ENCODE data around the gene FBRS.
A peak's percentile ranks its signal among the peaks of the same experiment; 100 is the strongest.
"Not testable (repeated sequence)": the region's sequence is repeated elsewhere in the genome, so short reads cannot be mapped to it uniquely, and the experiment has no call there.

The FBRS gene

GRCh38 chr16:30665830-30666190 is 7.6 kb downstream of the FBRS start:
- DNase-seq: no peak

DNA sequence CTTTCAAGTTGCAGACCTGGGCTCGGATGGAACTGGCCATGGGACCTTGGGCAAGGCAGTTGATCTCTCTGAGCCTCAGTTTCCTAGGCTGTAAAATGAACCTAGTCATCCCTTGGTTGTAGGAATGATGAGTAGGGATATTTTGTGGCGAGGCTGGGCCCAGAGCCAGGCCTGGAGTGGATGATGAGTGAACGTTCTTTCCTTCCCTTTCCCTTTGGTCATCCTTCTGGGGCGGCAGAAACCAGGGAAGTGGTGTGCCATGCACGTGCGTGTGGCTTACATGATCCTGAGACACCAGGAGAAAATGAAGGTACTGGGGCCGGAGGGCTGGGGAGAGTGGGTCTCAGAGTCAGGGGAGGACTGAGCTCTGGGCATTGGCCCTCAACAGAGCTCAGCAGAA is 8.4 kb downstream of the FBRS start:
- DNase-seq: no peak

DNA sequence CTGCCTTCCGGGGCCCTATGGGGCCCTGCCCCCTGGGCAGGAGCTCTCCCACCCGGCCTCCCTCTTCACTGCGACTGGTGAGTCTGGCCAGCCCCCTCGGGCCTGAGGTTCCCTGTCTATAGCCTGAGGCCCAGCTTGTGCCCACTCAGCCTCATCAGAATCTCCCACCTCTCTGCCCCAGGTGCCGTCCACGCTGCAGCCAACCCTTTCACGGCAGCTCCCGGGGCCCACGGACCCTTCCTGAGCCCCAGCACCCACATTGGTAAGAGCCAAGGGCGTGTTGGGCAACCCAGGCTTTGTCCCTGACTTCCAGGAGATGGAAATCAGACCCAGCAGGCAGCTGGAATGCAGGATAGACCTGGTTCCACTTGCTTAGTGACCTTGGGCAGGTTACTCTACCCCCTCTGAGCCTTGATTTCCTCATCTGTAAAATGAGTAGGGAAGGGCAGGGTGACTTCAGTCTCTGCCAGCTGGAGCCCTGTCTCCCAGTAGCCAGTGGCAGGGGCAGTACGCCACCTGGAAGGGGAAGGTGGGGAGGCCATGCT is 9.2 kb downstream of the FBRS start:
- DNase-seq: no peak

GRCh38 chr16:30668393-30668792 is 10.2 kb downstream of the FBRS start:
- no peak for DNase-seq

- no peak for DNase-seq
Measured at GRCh38 chr16:30669026-30669902, 11.0 kb downstream of the FBRS start.

DNA sequence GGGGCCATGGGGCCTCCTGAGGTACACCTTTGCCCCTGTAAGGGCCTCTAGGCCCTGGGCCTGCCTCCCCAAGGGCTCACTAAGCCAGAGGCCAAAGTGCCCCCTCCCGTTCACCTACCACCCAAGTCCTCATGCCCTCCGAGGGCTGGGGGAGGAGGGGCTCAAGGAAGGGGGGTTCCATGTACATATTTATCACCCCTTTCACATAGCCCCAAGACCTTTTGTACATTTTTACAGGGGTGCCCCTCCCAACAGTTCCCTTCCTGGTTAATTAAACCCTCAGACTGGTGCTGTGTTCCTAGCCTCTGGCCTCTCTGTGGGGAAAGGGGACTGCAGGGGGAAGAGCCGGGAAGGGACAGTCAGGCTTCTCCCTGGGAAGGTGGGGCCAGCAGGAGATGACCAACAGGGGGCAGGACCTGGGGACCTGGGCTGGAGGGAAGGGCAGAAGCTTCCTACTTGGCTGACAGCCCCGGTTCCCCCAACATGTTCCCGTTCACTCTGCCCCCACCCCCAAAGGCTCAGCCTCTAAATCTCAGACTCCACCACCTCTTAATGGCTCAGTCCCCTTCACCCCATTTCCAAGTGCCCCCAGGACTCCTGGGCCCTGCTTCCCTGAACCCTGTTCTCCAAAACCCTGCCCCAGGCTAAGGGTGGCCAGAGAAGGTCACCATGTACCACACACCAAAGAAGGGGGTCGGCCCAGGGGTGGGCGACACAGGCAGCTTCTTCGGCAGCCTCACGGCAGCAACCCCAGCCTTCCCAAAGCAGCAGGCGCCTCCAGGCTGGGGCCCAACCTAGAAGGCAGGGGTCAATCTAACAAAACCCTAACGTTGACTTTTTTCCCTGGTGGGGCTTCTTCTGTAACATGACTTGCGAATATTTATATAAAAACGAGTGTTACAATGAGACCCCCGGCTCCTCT is 11.9 kb downstream of the FBRS start:
- DNase-seq: no peak

GRCh38 chr16:30675143-30675542 is 16.9 kb downstream of the FBRS start:
- DNase-seq: no peak

- no peak for DNase-seq
Measured at GRCh38 chr16:30677931-30678585, 19.8 kb downstream of the FBRS start.

- DNase-seq: no peak
Measured at GRCh38 chr16:30678586-30678970, 20.3 kb downstream of the FBRS start.

DNA sequence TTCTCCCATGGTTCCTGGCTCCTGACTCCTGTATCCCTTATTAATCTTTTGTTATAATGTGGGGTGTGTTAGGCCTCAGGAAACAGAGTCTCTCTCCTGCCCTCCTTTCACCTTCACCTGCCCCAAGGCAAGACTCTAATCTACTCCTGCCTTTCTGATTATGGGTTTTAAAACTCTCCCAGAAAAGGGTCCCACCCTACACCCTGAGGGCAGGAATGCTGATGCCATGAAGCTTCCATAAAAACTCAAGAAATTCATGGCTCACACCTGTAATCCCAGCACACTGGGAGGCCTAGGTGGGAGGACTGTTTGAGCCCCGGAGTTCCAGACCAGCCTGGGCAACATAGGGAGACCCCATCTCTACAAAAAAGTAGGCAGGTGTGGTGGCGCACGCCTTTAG is 22.1 kb downstream of the FBRS start:
- DNase-seq: no peak

- no peak for DNase-seq
Measured at GRCh38 chr16:30688701-30689100, 30.5 kb downstream of the FBRS start.

DNA sequence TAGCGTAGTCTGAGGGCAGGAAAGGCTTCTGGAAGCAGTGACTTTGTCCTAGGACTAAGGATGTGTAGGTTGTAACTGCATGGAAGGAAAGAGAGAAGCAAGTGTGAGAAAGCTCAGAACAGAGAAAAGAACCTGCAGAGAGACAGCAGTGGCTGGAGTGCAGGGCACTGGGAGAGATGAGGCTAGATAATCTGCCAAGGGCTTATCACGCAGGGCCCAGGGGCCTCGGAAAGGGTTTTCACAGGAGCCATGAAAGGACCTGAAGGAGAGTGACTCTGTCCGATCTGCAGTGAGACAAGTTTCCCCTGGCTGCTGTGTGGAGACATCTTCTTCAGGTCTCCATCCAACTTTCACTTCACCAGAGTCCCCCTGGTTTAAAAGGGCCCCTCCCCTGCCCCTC is 33.7 kb downstream of the FBRS start:
- no peak for DNase-seq

DNA sequence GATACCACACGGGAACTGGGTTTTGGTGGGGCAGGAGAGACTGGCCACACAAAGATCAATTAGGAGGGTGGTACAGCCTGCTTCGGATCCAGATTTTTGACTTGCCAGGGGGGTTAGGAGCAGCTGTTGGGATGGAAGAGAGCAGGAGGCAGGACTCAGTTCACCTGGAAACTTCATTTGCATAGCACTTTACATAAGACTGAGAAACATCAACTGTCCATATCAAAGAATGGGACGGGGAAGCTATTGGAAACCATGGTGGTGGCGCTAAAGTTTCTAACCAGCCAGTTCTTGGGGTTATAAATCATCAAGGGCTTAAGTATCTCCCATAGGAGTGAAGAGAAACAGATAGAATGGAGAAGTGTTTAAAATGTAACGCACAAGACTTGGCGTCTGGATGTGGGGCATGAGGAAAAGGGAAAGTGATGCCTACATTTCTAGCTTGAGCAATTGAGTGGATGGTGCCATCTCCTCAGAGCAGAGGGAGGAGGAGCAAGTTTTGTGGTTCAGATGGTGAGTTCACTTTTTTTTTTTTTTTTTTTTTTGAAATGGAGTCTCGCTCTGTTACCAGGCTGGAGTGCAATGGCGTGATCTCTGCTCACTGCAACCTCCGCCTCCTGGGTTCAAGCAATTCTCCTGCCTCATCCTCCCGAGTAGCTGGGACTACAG is 34.3 kb downstream of the FBRS start:
- no peak for DNase-seq

GRCh38 chr16:30694926-30695693 is 36.9 kb downstream of the FBRS start:
- DNase-seq: no peak

DNA sequence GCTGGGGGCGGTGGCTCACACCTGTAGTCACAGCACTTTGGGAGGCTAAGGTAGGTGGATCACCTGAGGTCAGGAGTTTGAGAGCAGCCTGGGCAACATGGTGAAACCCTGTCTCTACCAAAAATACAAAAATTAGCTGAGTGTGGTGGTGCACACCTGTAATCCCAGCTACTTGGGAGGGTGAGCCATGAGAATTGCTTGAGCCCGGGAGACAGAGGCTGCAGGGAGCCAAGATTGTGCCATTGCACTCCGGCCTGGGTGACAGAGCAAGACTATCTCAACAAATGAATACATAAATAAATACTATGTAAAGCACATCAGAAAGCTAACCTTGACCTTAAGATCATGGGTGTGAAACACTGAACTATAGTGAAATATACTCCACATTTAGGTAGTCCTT is 38.4 kb downstream of the FBRS start:
- not testable (repeated sequence) for DNase-seq

- no peak for DNase-seq
Measured at GRCh38 chr16:30697264-30698138, 39.3 kb downstream of the FBRS start.

DNA sequence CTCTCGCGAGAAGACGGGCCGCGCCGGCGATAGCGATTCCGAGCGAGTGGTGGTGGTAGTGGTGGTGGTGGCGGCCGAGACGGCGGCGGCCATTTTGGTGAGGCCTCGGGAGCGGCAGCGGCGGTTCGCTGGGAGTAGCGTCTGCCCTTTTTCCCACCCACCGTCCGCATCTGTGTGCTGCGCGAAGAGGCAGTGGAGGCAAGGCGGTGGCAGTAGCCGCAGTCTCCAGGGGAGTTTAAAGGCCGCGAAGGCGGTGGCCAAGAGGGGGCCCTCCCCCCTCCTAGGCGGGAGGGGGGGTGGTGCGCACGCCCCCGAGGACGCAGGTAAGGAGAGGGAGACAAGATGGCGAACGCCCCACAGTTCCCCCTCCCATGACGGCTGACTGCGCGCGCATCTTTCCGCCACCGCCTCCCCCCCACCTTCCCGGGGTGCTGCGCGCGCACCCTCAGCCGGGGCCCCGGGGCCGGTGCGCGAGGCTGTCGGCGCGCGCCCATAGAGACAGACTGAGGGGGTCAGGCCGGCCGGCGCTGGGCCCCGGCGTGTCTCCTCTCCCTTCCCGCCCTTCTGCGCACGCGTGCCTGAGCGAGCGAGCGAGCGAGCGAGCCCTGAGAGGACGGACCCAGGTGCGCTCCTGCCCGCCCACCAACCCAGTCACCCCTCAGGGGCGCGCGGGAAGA is 40.0 kb downstream of the FBRS start:
- peak; percentile 99 for DNase-seq

DNA sequence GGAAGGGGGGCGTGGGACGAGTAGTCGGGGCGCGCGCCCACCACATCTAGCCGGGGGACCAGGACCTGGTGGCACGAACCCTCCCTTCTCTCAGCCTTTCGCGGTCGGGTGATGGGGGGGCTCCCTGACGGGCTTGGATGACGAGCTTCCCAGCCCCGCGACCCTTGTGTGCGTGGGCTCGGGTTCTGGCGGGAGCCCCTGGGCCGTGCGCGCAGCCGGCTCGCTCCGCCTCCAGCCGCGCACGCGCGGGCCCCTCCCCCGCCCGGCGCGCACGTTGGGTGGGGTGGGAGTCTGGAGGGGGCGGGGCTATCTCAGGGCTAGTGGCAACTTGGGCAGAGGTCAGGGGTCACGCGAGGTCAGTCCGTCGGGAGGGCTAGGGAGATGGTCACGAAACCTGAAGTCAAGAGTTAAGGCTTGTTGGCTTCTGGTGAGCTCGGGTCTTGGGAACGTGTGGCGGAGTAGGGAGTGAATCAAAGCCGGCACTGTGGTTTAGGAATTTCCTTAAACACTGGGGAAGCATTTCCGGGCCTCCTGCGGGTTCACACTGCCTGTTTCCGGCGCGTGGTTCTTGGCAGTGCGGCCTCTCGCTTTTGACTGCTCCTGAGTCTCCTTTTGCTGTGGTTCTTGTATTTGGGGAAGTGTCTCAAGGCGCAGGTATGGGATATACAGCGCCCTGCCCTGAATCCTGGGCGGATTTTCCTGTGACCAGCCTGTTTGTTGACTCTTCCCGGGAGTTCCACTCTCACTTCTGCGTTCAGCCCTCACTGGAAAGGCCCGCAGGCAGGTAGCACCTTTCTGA is 40.8 kb downstream of the FBRS start, which contains the start of gene SRCAP:
SRCAP (plus strand) TSS at position 356 of the 799 bp plus-strand sequence. CDS start 1,654 bp downstream, outside the sequence.
- peak; percentile 84 to 87 for DNase-seq

GRCh38 chr16:30699615-30700099 is 41.4 kb downstream of the FBRS start:
- DNase-seq: no peak

Data from CD4-positive, alpha-beta T cell treated with Interleukin-4 for 1 hour (primary cell).